ENCODE data around the gene STK16. TPM values are rescaled to one million over a fixed set of nuclear protein-coding genes. Genes with fewer than 3 reads are reported as not detected.

STK16 gene
- total and polyA plus RNA-seq, 12 donors: 12.9 to 26.7 (median 19.7) TPM

GRCh38 chr2:219214141-219214540 lies 31.1 kb upstream of the STK16 start:
- ATAC-seq: no peak
- Histone ChIP-seq H3K4me1 (peaks cover 7 to 34% (median 23%) of the 10 kb centered on the region in 9 donors), H3K27me3 (no peaks in the 10 kb centered on the region), H3K4me3 (no peak overlapping the region), H3K36me3 (peaks cover 0 to 70% (median 15%) of the 10 kb centered on the region in 9 donors), H3K27ac (no peak overlapping the region), H3K9me3 (no peaks in the 10 kb centered on the region)
- intact Hi-C loops (cut with DNase I): no loop called here
- DNase-seq: no peak
- TF ChIP-seq CTCF (IDR thresholded peaks at IDR 0.05): no peak
- 96 to 97% methylated on average over 15 of the region's 15 CpGs for WGBS, 2 donors

- Histone ChIP-seq H3K27me3 (no peaks in the 10 kb centered on the region), H3K27ac (no peak overlapping the region), H3K4me3 (no peak overlapping the region), H3K36me3 (peaks cover 0 to 67% (median 13%) of the 10 kb centered on the region in 9 donors), H3K4me1 (peaks cover 12 to 40% (median 30%) of the 10 kb centered on the region in 9 donors), H3K9me3 (no peaks in the 10 kb centered on the region)
- no peak for TF ChIP-seq CTCF (IDR thresholded peaks at IDR 0.05)
- DNase-seq (no peak), ATAC-seq (no peak)
- intact Hi-C loops (cut with DNase I): loop anchor here in 3 of 10 donors (5.0 kb wide), 2 partner anchors 37 to 52 kb away; partner anchors contain the start of genes CNPPD1 (in 2 of the 3), RETREG2 (in 2 of the 3) and NHEJ1 (in 1 of the 3)
- WGBS, 2 donors: 91 to 93% methylated on average over 6 of the region's 6 CpGs
These were observed 30.5 kb upstream of the STK16 start for GRCh38 chr2:219214786-219215185.

- Histone ChIP-seq H3K27me3 (no peaks in the 10 kb centered on the region), H3K9me3 (no peaks in the 10 kb centered on the region), H3K36me3 (peaks cover 0 to 67% (median 25%) of the 10 kb centered on the region in 9 donors), H3K4me1 (peaks cover 12 to 40% (median 35%) of the 10 kb centered on the region in 9 donors), H3K27ac (peak overlapping the region in 1 of 10 donors; percentile 93), H3K4me3 (no peak overlapping the region)
- 94 to 95% methylated on average over 27 of the region's 27 CpGs for WGBS, 2 donors
- no peak for TF ChIP-seq CTCF (IDR thresholded peaks at IDR 0.05)
- DNase-seq (no peak), ATAC-seq (no peak)
- intact Hi-C loops (cut with DNase I): loop anchor here in 3 of 10 donors (5.0 kb wide), 2 partner anchors 39 to 54 kb away; partner anchors contain the start of genes CNPPD1 (in 2 of the 3), RETREG2 (in 2 of the 3) and NHEJ1 (in 1 of the 3)
These were observed 29.3 kb upstream of the STK16 start for GRCh38 chr2:219215871-219216534.

GRCh38 chr2:219216535-219216915 lies 28.8 kb upstream of the STK16 start:
- WGBS, 2 donors: 89 to 96% methylated on average over 6 of the region's 6 CpGs
- intact Hi-C loops (cut with DNase I): loop anchor here in 3 of 10 donors (5.0 kb wide), 2 partner anchors 39 to 54 kb away; partner anchors contain the start of genes CNPPD1 (in 2 of the 3), RETREG2 (in 2 of the 3) and NHEJ1 (in 1 of the 3)
- H3K4me1 ChIP-seq: peaks cover 12 to 40% (median 34%) of the 10 kb centered on the region in 9 donors

More at GRCh38 chr2:219216535-219216915, 28.8 kb upstream of the STK16 start:
- H3K36me3 ChIP-seq: peaks cover 0 to 68% (median 30%) of the 10 kb centered on the region in 9 donors
- no peaks in the 10 kb centered on the region for H3K27me3 ChIP-seq
- no peaks in the 10 kb centered on the region for H3K9me3 ChIP-seq
- no peak for ATAC-seq
- H3K27ac ChIP-seq: peak overlapping the region in 1 of 10 donors; percentile 93
- DNase-seq: no peak
- no peak overlapping the region for H3K4me3 ChIP-seq
- TF ChIP-seq CTCF (IDR thresholded peaks at IDR 0.05): no peak

All from heart right ventricle (tissue), 16 donors.